Muscle of arm (tissue), 12 donors: ENCODE measurements around the gene HSPG2. TPM values are rescaled to one million over a fixed set of nuclear protein-coding genes. Genes with fewer than 3 reads are reported as not detected.

Source experiments
- DNase-seq: peaks from one replicate; pipeline ENCODE4 v3.0.0-alpha.2; 2013
- polyA plus RNA-seq, 12 donors: library from polyadenylated mRNA; unstranded; fragments of 120-200 nt; gene quantifications; one replicate each; pipeline ENCODE4 v1.2.1, GENCODE V29; 2013; ENCODE audit not compliant: insufficient read length in 12 of 12

Gene HSPG2
- polyA plus RNA-seq, 12 donors = 190 to 355 (median 246) TPM

- DNase-seq = no peak
Measured at GRCh38 chr1:21881250-21881649, 55.9 kb downstream of the HSPG2 start.

GRCh38 chr1:21880619-21880970 is 56.5 kb downstream of the HSPG2 start:
- no peak for DNase-seq

- no peak for DNase-seq
Measured at GRCh38 chr1:21879928-21880618, 57.0 kb downstream of the HSPG2 start.

- DNase-seq = no peak
Measured at GRCh38 chr1:21878840-21879478, 58.2 kb downstream of the HSPG2 start.

GRCh38 chr1:21878009-21878773 is 58.9 kb downstream of the HSPG2 start:
- DNase-seq = no peak

GRCh38 chr1:21876267-21876666 is 60.8 kb downstream of the HSPG2 start:
- DNase-seq = no peak

- no peak for DNase-seq
Measured at GRCh38 chr1:21875621-21876063, 61.5 kb downstream of the HSPG2 start.

GRCh38 chr1:21874778-21875547 is 62.1 kb downstream of the HSPG2 start:
- DNase-seq = no peak

GRCh38 chr1:21874328-21874727 is 62.8 kb downstream of the HSPG2 start:
- no peak for DNase-seq

- no peak for DNase-seq
Measured at GRCh38 chr1:21873761-21874160, 63.3 kb downstream of the HSPG2 start.

GRCh38 chr1:21873174-21873573 is 63.9 kb downstream of the HSPG2 start:
- no peak for DNase-seq

GRCh38 chr1:21872445-21873079 is 64.5 kb downstream of the HSPG2 start:
- no peak for DNase-seq

- DNase-seq = no peak
Measured at GRCh38 chr1:21871943-21872342, 65.2 kb downstream of the HSPG2 start.

- DNase-seq = no peak
Measured at GRCh38 chr1:21870611-21871010, 66.5 kb downstream of the HSPG2 start.

GRCh38 chr1:21869620-21870121 is 67.4 kb downstream of the HSPG2 start:
- peak; percentile 15 for DNase-seq

- DNase-seq = no peak
Measured at GRCh38 chr1:21868941-21869454, 68.1 kb downstream of the HSPG2 start.

GRCh38 chr1:21868482-21868881 is 68.6 kb downstream of the HSPG2 start:
- DNase-seq = no peak

GRCh38 chr1:21867451-21867996 is 69.6 kb downstream of the HSPG2 start:
- no peak for DNase-seq

GRCh38 chr1:21866707-21867043 is 70.4 kb downstream of the HSPG2 start:
- DNase-seq = no peak

- DNase-seq = peak; percentile 8
Measured at GRCh38 chr1:21865943-21866706, 71.0 kb downstream of the HSPG2 start.
